GM12892 (cell line): Measurements from ENCODE around the gene FHOD1.

Experiments
- POLR2A ChIP-seq: IDR thresholded peaks from 2 replicates; pipeline ENCODE4 v1.6.1; 2011; ENCODE audit warnings: low read depth, low read length, control low read depth
- TAF1 ChIP-seq: IDR thresholded peaks from 2 replicates; pipeline ENCODE4 v1.6.1; 2011; ENCODE audit warnings: low read depth, mild to moderate bottlenecking, control low read depth, low read length, borderline replicate concordance

DNA sequence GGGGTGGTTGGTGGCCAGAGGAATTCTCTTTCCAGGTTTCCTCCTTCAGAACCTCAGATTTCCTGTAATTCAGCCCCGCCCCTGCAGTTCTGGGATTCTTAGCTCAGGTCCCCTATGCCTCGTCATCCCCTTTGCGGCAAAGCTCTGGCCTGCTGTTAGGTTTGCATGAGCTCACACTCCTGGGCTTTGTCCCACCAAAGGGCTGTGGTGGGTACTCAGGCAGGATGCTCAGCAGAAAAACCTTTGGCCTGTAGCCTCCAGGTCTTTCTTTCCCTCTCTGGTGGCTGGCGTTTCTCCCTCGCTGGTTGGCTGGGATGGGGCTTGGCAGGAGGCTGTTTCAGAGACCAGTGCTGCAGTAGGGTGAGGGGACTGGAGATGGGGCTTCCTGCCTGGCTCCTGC lies 22.5 kb upstream of the FHOD1 start:
- TF ChIP-seq POLR2A (no peak), TAF1 (no peak)
